HepG2 (cell line): ENCODE results near the gene SYNJ2. TPM values are rescaled to one million over a fixed set of nuclear protein-coding genes. Genes with fewer than 3 reads are reported as not detected.

ENCODE experiments used
- ATAC-seq: fragments of 200-7000 bp; cut with Tn5 transposase; 3 replicates; pipeline ENCODE4 v1.9.1; 2020; ENCODE audit warnings: mild to moderate bottlenecking, moderate library complexity
- BruUV-seq: library from RNA; stranded (reverse); fragments of 400-500 nt; replicated peaks from 2 replicates; lab custom pipeline; 2021; lab: Mats Ljungman, UMichigan
- CTCF ChIA-PET: fragments of 300-600 bp; formaldehyde crosslinking; extraction: SDS; loops from one replicate; lab custom pipeline; 2021; ENCODE audit warnings: low total read pairs, inconsistent platforms, low intra/inter-chr PET ratio; lab: Yijun Ruan, JAX
- POLR2A ChIA-PET: fragments of 350-600 bp; sonication (Branson Sonifier 250); formaldehyde crosslinking; loops from one replicate; lab custom pipeline; 2020; ENCODE audit warnings: antibody characterized with exemption, inconsistent platforms; lab: Yijun Ruan, JAX
- DNase-seq: peaks from one replicate; pipeline ENCODE4 v3.0.0-alpha.2; 2015; ENCODE audit warnings: low spot score
- FAIRE-seq: peaks from 3 replicates; lab custom pipeline; 2011; peaks lifted over from hg19 to GRCh38; lab: Jason Lieb, UNC
- H2AFZ ChIP-seq: one replicate; pipeline ENCODE4 v1.6.1; 2011; ENCODE audit warnings: low read length, inconsistent platforms
- H3K27ac ChIP-seq: fragments of 300-600 bp; 3 replicates; pipeline ENCODE4 v1.8.0; 2011; ENCODE audit warnings: mixed run types, mild to moderate bottlenecking, mixed read lengths, low read length, inconsistent platforms; ENCODE audit not compliant: insufficient read depth; ENCODE audit errors: extremely low read length
- H3K27me3 ChIP-seq, 2 experiments: fragments of 200-600 bp in 1 of 2; 2 replicates in 1 of 2; 3 replicates in 1 of 2; pipeline versions ENCODE4 v1.6.0 to v1.8.0; 2011; ENCODE audit warnings: low read length in 2 of 2, mild to moderate bottlenecking in 2 of 2, moderate library complexity in 2 of 2, inconsistent platforms in 1 of 2; ENCODE audit not compliant: insufficient read depth in 2 of 2, control insufficient read depth in 1 of 2
- H3K36me3 ChIP-seq, 2 experiments: fragments of 200-600 bp in 1 of 2; replicated peaks in 1 of 2; 2 replicates in 1 of 2; 3 replicates in 1 of 2; pipeline versions ENCODE4 v1.5.1 to v1.8.0; 2011; ENCODE audit warnings: low read length in 2 of 2, inconsistent platforms in 1 of 2; ENCODE audit not compliant: insufficient read depth in 2 of 2, control insufficient read depth in 1 of 2
- H3K4me1 ChIP-seq: 2 replicates; pipeline ENCODE4 v1.5.1; 2012; ENCODE audit warnings: low read length, inconsistent platforms; ENCODE audit not compliant: insufficient read depth
- H3K4me2 ChIP-seq: 2 replicates; pipeline ENCODE4 v1.6.0; 2011; ENCODE audit warnings: low read depth, low read length, inconsistent platforms
- H3K4me3 ChIP-seq, 3 experiments: fragments of 200-600 bp in 1 of 3; sonication (generic), shearing (Covaris generic) in 1 of 3; replicated peaks in 1 of 3; 2 replicates each; pipeline ENCODE4 v1.5.1; 2011 to 2016; ENCODE audit warnings: low read length in 3 of 3, inconsistent platforms in 2 of 3, low read depth in 2 of 3, mild to moderate bottlenecking in 2 of 3, control low read depth in 1 of 3, mixed read lengths in 1 of 3; ENCODE audit not compliant: insufficient read depth in 1 of 3
- H3K79me2 ChIP-seq: one replicate; pipeline ENCODE4 v1.6.1; 2011; ENCODE audit warnings: low read length, inconsistent platforms; ENCODE audit not compliant: insufficient read depth
- H3K9ac ChIP-seq: 2 replicates; pipeline ENCODE4 v1.6.0; 2011; ENCODE audit warnings: mild to moderate bottlenecking, low read depth, low read length, inconsistent platforms; ENCODE audit not compliant: insufficient read depth
- H3K9me3 ChIP-seq: 2 replicates; pipeline ENCODE4 v1.5.1; 2012; ENCODE audit warnings: mild to moderate bottlenecking, low read length
- H4K20me1 ChIP-seq: 2 replicates; pipeline ENCODE4 v1.6.0; 2011; ENCODE audit warnings: inconsistent platforms, mild to moderate bottlenecking, low read length, moderate library complexity; ENCODE audit not compliant: insufficient read depth
- CBX2 ChIP-seq, 2 experiments: fragments of 200-600 bp in 1 of 2; sonication (generic); formaldehyde crosslinking in 1 of 2; IDR thresholded peaks; 2 replicates each; pipeline versions ENCODE4 v1.7.0 to v1.8.1; 2018 to 2022; ENCODE audit warnings: low read depth in 2 of 2, low read length in 1 of 2, mild to moderate bottlenecking in 1 of 2, missing genetic modification reagents in 1 of 2
- E2F1 ChIP-seq: sonication (generic); formaldehyde crosslinking; IDR thresholded peaks from 2 replicates; pipeline ENCODE4 v1.5.0; 2020; ENCODE audit warnings: missing genetic modification reagents
- FLYWCH1 ChIP-seq: sonication (generic); formaldehyde crosslinking; IDR thresholded peaks from 2 replicates; pipeline ENCODE4 v1.8.1; 2023; ENCODE audit warnings: mild to moderate bottlenecking, missing genetic modification reagents
- HOXA5 ChIP-seq: sonication (generic); formaldehyde crosslinking; IDR thresholded peaks from 2 replicates; pipeline ENCODE4 v1.4.0; 2020; ENCODE audit warnings: missing genetic modification reagents
- SRSF1 ChIP-seq: fragments of 200-400 bp; formaldehyde crosslinking; optimal IDR thresholded peaks from 2 replicates; pipeline ENCODE3; 2017; ENCODE audit warnings: mild to moderate bottlenecking, low read depth, low read length, moderate library complexity
- ZFP90 ChIP-seq: sonication (generic); formaldehyde crosslinking; IDR thresholded peaks from 2 replicates; pipeline ENCODE4 v1.8.0; 2022; ENCODE audit warnings: missing genetic modification reagents, mild to moderate bottlenecking, inconsistent platforms, borderline replicate concordance
- ZNF17 ChIP-seq: sonication (generic); formaldehyde crosslinking; IDR thresholded peaks from 2 replicates; pipeline ENCODE4 v1.5.0; 2020; ENCODE audit warnings: mild to moderate bottlenecking, missing genetic modification reagents
- ZNF468 ChIP-seq: sonication (generic); formaldehyde crosslinking; IDR thresholded peaks from 2 replicates; pipeline ENCODE4 v1.8.0; 2022; ENCODE audit warnings: mild to moderate bottlenecking, moderate library complexity, missing genetic modification reagents
- ZNF703 ChIP-seq: sonication (generic); formaldehyde crosslinking; IDR thresholded peaks from 2 replicates; pipeline ENCODE4 v1.5.1; 2020; ENCODE audit warnings: missing genetic modification reagents, mild to moderate bottlenecking, moderate library complexity, borderline replicate concordance
- WGBS: methylation state at CpG from one replicate; pipeline ENCODE4 v1.1.6; 2017; ENCODE audit warnings: low lambda C conversion rate; 5-methylcytosine and 5-hydroxymethylcytosine counted together
- in situ Hi-C: cut with HindIII; loops from 2 replicates; pipeline ENCODE4 v1.10.0; 2017; ENCODE audit warnings: low pct_unique_long_range_greater_than_20kb; ENCODE audit not compliant: extremely low pct_ligation_motif_present
- intact Hi-C: fragments of 100-400 bp; cut with micrococcal nuclease; formaldehyde crosslinking; loops from one replicate; pipeline ENCODE4 v1.10.0; 2022; ENCODE audit not compliant: unreplicated experiment
- polyA plus RNA-seq, 8 experiments: library from polyadenylated mRNA; depleted of rRNA in 3 of 8; stranded (reverse) in 7 of 8; unstranded in 1 of 8; fragments of >200 nt; fragmentation: Illumina TruSeq in 4 of 8; extraction: Trizol in 4 of 8; gene quantifications; 2 replicates each; pipeline versions ENCODE4 v1.2.1 to v1.2.3, GENCODE V29; 2011 to 2016; ENCODE audit warnings: low read depth in 4 of 8, missing spikeins in 1 of 8, mixed read lengths in 1 of 8; ENCODE audit not compliant: insufficient read depth in 1 of 8
- total RNA-seq, 5 experiments: library from RNA; depleted of rRNA; stranded (reverse); fragments of >200 nt; fragmentation: Illumina TruSeq; extraction: Trizol; gene quantifications; 2 replicates each; pipeline ENCODE4 v1.2.3, GENCODE V29; 2016; ENCODE audit warnings: low read depth in 1 of 5
- TF ChIP-seq, protein P1 (sequence below): sonication (generic); formaldehyde crosslinking; IDR thresholded peaks from 2 replicates; pipeline ENCODE4 v1.9.0; 2021; ENCODE audit warnings: missing genetic modification reagents, mild to moderate bottlenecking, borderline replicate concordance
- TF ChIP-seq, protein P2 (sequence below): sonication (generic); formaldehyde crosslinking; IDR thresholded peaks from 2 replicates; pipeline ENCODE4 v1.4.0; 2020; ENCODE audit warnings: mild to moderate bottlenecking, missing genetic modification reagents

Gene SYNJ2
- total and polyA plus RNA-seq, 2 of the 13 experiments (the other 11 are each of a cell fraction or from before 2014, with no cell fraction given) = 39.1 to 57.6 TPM

DNA sequence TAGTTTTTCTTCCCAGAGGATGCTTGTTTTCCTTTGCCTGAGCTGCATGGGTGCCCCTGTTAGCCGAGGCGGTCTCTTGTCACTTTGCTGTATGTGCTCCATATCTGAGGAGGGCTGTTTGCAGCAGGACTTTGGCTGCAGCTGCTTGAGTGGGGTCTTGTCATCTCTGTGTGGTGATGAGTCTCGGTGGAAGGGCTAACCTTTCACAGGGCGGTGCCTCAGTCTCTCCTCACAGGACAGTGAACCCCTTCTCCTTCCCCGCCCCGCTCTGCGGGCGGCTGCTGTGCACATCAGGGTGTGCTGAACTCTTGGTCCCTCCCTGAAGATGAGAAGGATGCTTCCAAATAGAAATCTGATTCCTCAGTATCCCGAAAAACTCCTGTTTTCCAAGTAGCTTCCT, 75.1 kb downstream of the SYNJ2 start:
- Histone ChIP-seq H3K27ac (no peak overlapping the region), H2AFZ (no peak overlapping the region), H4K20me1 (peaks cover 3% of the 10 kb centered on the region; the same call in 1 of the 2 replicates), H3K4me2 (no peak overlapping the region), H3K9ac (no peak overlapping the region), H3K4me3 (no peak overlapping the region), H3K36me3 (peaks cover 55 to 89% of the 10 kb centered on the region in 2 experiments), H3K79me2 (no peaks in the 10 kb centered on the region), H3K27me3 (no peaks in the 10 kb centered on the region), H3K4me1 (peaks cover 8% of the 10 kb centered on the region; the same call in 1 of the 2 replicates), H3K9me3 (no peaks in the 10 kb centered on the region)
- in situ Hi-C loops (no loop called here), intact Hi-C loops (loop anchor here (1.0 kb wide), 1 partner anchor 14 kb away; no protein-coding TSS in a partner anchor)
- TF ChIP-seq CBX2 (IDR thresholded peaks at IDR 0.05; ENCODE audit: low read depth, low read length) (no peak), CBX2 (CRISPR knock-in tag; IDR thresholded peaks at IDR 0.05; ENCODE audit: low read depth) (no peak), ZFP90 (CRISPR knock-in tag) (no peak), HOXA5 (CRISPR knock-in tag) (no peak), FLYWCH1 (CRISPR knock-in tag) (no peak), E2F1 (CRISPR knock-in tag) (no peak), ZNF703 (CRISPR knock-in tag) (no peak), ZNF17 (CRISPR knock-in tag) (no peak), SRSF1 (no peak), ZNF468 (CRISPR knock-in tag) (no peak)
- TF ChIP-seq, protein P1, sequence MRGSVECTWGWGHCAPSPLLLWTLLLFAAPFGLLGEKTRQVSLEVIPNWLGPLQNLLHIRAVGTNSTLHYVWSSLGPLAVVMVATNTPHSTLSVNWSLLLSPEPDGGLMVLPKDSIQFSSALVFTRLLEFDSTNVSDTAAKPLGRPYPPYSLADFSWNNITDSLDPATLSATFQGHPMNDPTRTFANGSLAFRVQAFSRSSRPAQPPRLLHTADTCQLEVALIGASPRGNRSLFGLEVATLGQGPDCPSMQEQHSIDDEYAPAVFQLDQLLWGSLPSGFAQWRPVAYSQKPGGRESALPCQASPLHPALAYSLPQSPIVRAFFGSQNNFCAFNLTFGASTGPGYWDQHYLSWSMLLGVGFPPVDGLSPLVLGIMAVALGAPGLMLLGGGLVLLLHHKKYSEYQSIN (CRISPR knock-in tag) = no peak
- TF ChIP-seq, protein P2, sequence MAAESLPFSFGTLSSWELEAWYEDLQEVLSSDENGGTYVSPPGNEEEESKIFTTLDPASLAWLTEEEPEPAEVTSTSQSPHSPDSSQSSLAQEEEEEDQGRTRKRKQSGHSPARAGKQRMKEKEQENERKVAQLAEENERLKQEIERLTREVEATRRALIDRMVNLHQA (CRISPR knock-in tag) = no peak
- ATAC-seq (no peak), FAIRE-seq (no peak), DNase-seq (no peak)
- CTCF ChIA-PET = no interaction called here
- no TSS peak for BruUV-seq
- POLR2A ChIA-PET = no interaction called here
- WGBS = 99% methylated on average over 9 of the region's 9 CpGs
